Lower leg skin (tissue), 3 donors: Measurements from ENCODE around the gene ZNF202.

Source experiments
- CTCF ChIP-seq, 3 donors: fragments of 450-650 bp; IDR thresholded peaks; one replicate each; pipeline ENCODE4 v1.5.1; 2016; ENCODE audit warnings: antibody characterized with exemption in 3 of 3, mild to moderate bottlenecking in 3 of 3, moderate library complexity in 2 of 3
- POLR2A ChIP-seq, 2 donors: fragments of 450-650 bp; IDR thresholded peaks; one replicate each; pipeline ENCODE4 v1.6.1; 2016 to 2017; ENCODE audit warnings: antibody characterized with exemption in 2 of 2, mild to moderate bottlenecking in 1 of 2, moderate library complexity in 1 of 2

GRCh38 chr11:123755813-123756212 is 14.4 kb upstream of the ZNF202 start:
- TF ChIP-seq CTCF (IDR thresholded peaks at IDR 0.05): no peak
- no peak for TF ChIP-seq POLR2A (IDR thresholded peaks at IDR 0.05)
